Measurements from ENCODE around the gene NEB. TPM values are rescaled to one million over a fixed set of nuclear protein-coding genes. Genes with fewer than 3 reads are reported as not detected.

The NEB gene
- total RNA-seq, 1 donor from 2014 or later: 0.83 TPM

GRCh38 chr2:151470556-151470955, 263.7 kb downstream of the NEB start:
- no peak for TF ChIP-seq CTCF (IDR thresholded peaks at IDR 0.05)
- intact Hi-C loops (cut with DNase I): no loop called here
- H3K36me3 ChIP-seq: peaks cover 81% of the 10 kb centered on the region
- DNase-seq: no peak
- H3K9me3 ChIP-seq: no peaks in the 10 kb centered on the region
- no peak for ATAC-seq
- no peaks in the 10 kb centered on the region for H3K27me3 ChIP-seq (ENCODE audit: low read depth)
- no peak overlapping the region for H3K4me3 ChIP-seq
- H3K27ac ChIP-seq: no peak overlapping the region
- no peaks in the 10 kb centered on the region for H3K4me1 ChIP-seq

GRCh38 chr2:151465771-151466170, 268.5 kb downstream of the NEB start:
- peaks cover 95% of the 10 kb centered on the region for H3K36me3 ChIP-seq
- TF ChIP-seq CTCF (IDR thresholded peaks at IDR 0.05): no peak

GRCh38 chr2:151459358-151459757, 274.9 kb downstream of the NEB start:
- no peak overlapping the region for H3K27ac ChIP-seq
- H3K4me3 ChIP-seq: no peak overlapping the region
- H3K4me1 ChIP-seq: no peaks in the 10 kb centered on the region
- peaks cover 100% of the 10 kb centered on the region for H3K36me3 ChIP-seq
- ATAC-seq: no peak
- intact Hi-C loops (cut with DNase I): no loop called here
- no peak for TF ChIP-seq CTCF (IDR thresholded peaks at IDR 0.05)
- no peaks in the 10 kb centered on the region for H3K27me3 ChIP-seq (ENCODE audit: low read depth)
- H3K9me3 ChIP-seq: no peaks in the 10 kb centered on the region
- DNase-seq: no peak

More at GRCh38 chr2:151465771-151466170, 268.5 kb downstream of the NEB start:
- no peak for ATAC-seq
- H3K27me3 ChIP-seq (ENCODE audit: low read depth): no peaks in the 10 kb centered on the region
- H3K9me3 ChIP-seq: no peaks in the 10 kb centered on the region
- intact Hi-C loops (cut with DNase I): no loop called here
- DNase-seq: no peak
- H3K4me3 ChIP-seq: no peak overlapping the region
- no peak overlapping the region for H3K27ac ChIP-seq
- no peaks in the 10 kb centered on the region for H3K4me1 ChIP-seq

- peaks cover 95% of the 10 kb centered on the region for H3K36me3 ChIP-seq
- no peak overlapping the region for H3K4me3 ChIP-seq
- H3K27ac ChIP-seq: no peak overlapping the region
- no peaks in the 10 kb centered on the region for H3K9me3 ChIP-seq
- intact Hi-C loops (cut with DNase I): no loop called here
- ATAC-seq (no peak), DNase-seq (no peak)
- no peak for TF ChIP-seq CTCF (IDR thresholded peaks at IDR 0.05)
- H3K27me3 ChIP-seq (ENCODE audit: low read depth): no peaks in the 10 kb centered on the region
- H3K4me1 ChIP-seq: no peaks in the 10 kb centered on the region
Observed at GRCh38 chr2:151439127-151439526, 295.1 kb downstream of the NEB start.

- Histone ChIP-seq H3K9me3 (no peaks in the 10 kb centered on the region), H3K36me3 (peaks cover 95% of the 10 kb centered on the region), H3K27ac (no peak overlapping the region), H3K27me3 (ENCODE audit: low read depth) (no peaks in the 10 kb centered on the region), H3K4me1 (no peaks in the 10 kb centered on the region), H3K4me3 (no peak overlapping the region)
- no peak for DNase-seq
- no peak for ATAC-seq
- intact Hi-C loops (cut with DNase I): no loop called here
- TF ChIP-seq CTCF (IDR thresholded peaks at IDR 0.05): no peak
Observed at GRCh38 chr2:151438506-151438905, 295.8 kb downstream of the NEB start.

GRCh38 chr2:151437630-151438029, 296.6 kb downstream of the NEB start:
- Histone ChIP-seq H3K9me3 (no peaks in the 10 kb centered on the region), H3K4me1 (no peaks in the 10 kb centered on the region), H3K4me3 (no peak overlapping the region), H3K36me3 (peaks cover 100% of the 10 kb centered on the region), H3K27ac (no peak overlapping the region), H3K27me3 (ENCODE audit: low read depth) (no peaks in the 10 kb centered on the region)
- DNase-seq (no peak), ATAC-seq (peak in 1 of 2 donors; percentile 35)
- peak; percentile 75 for TF ChIP-seq CTCF (IDR thresholded peaks at IDR 0.05)
- intact Hi-C loops (cut with DNase I): no loop called here

Data from lower lobe of right lung (tissue), 2 donors.